Breast epithelium (tissue), 4 donors: ENCODE measurements around the gene PTPRG. TPM values are rescaled to one million over a fixed set of nuclear protein-coding genes. Genes with fewer than 3 reads are reported as not detected.

Experiments used
- DNase-seq, 2 donors: peaks; one replicate each; pipeline ENCODE4 v3.0.0-alpha.2; 2019; ENCODE audit warnings: low spot score in 2 of 2
- H3K27ac ChIP-seq, 2 donors: fragments of 200-600 bp; sonication (generic) in 1 of 2; one replicate each; pipeline ENCODE4 v1.5.1; 2016 to 2019; ENCODE audit warnings: mild to moderate bottlenecking in 1 of 2
- H3K27me3 ChIP-seq, 2 donors: fragments of 200-600 bp; sonication (generic) in 1 of 2; one replicate each; pipeline versions ENCODE4 v1.5.1 to v1.6.0; 2017 to 2019; ENCODE audit warnings: control low read depth in 1 of 2, mild to moderate bottlenecking in 1 of 2
- H3K36me3 ChIP-seq: fragments of 200-600 bp; one replicate; pipeline ENCODE4 v1.5.1; 2019
- H3K4me1 ChIP-seq, 2 donors: fragments of 200-600 bp; sonication (generic); one replicate each; pipeline ENCODE4 v1.5.1; 2016 to 2019; ENCODE audit warnings: control low read depth in 1 of 2
- H3K4me3 ChIP-seq, 3 donors: fragments of 200-600 bp; sonication (generic); 1 replicate in 2 of 3; 2 replicates in 1 of 3; pipeline ENCODE4 v1.5.1; 2016 to 2019; ENCODE audit warnings: mild to moderate bottlenecking in 3 of 3, moderate library complexity in 2 of 3
- H3K9me3 ChIP-seq, 2 donors: fragments of 200-600 bp; sonication (generic) in 1 of 2; one replicate each; pipeline ENCODE4 v1.5.1; 2016 to 2019; ENCODE audit warnings: control low read depth in 1 of 2
- CTCF ChIP-seq, 3 donors: fragments of 450-650 bp; IDR thresholded peaks; one replicate each; pipeline ENCODE4 v1.5.1; 2016 to 2017; ENCODE audit warnings: antibody characterized with exemption in 3 of 3, mild to moderate bottlenecking in 3 of 3, moderate library complexity in 3 of 3
- POLR2A ChIP-seq: fragments of 450-650 bp; IDR thresholded peaks from one replicate; pipeline ENCODE4 v1.6.1; 2016; ENCODE audit warnings: antibody characterized with exemption, mild to moderate bottlenecking, moderate library complexity
- POLR2AphosphoS5 ChIP-seq, 3 donors: sonication (generic); formaldehyde crosslinking; IDR thresholded peaks; one replicate each; pipeline ENCODE4 v1.6.1; 2017; ENCODE audit warnings: antibody characterized with exemption in 3 of 3
- intact Hi-C: fragments of 100-400 bp; cut with DNase I; formaldehyde crosslinking; loops from one replicate; pipeline ENCODE4 v1.15.1; 2023; ENCODE audit warnings: low total_unique reads
- total RNA-seq, 3 donors: library from RNA; depleted of rRNA; stranded (reverse); fragments of >200 nt; gene quantifications; one replicate each; pipeline ENCODE4 v1.1.0, GENCODE V29; 2016

PTPRG gene
- total RNA-seq, 3 donors from 2014 or later: 42.3 to 179 (median 61.6) TPM

GRCh38 chr3:61771976-61772375, 210.6 kb downstream of the PTPRG start:
- H3K4me1 ChIP-seq: no peaks in the 10 kb centered on the region

GRCh38 chr3:61772456-61772855, 211.1 kb downstream of the PTPRG start:
- Histone ChIP-seq H3K9me3 (no peaks in the 10 kb centered on the region), H3K27ac (no peak overlapping the region), H3K36me3 (no peaks in the 10 kb centered on the region), H3K4me3 (no peak overlapping the region), H3K4me1 (no peaks in the 10 kb centered on the region), H3K27me3 (no peaks in the 10 kb centered on the region)
- TF ChIP-seq POLR2AphosphoS5 (IDR thresholded peaks at IDR 0.05) (no peak), CTCF (IDR thresholded peaks at IDR 0.05) (no peak), POLR2A (no peak)
- intact Hi-C loops: no loop called here
- DNase-seq: no peak

More at GRCh38 chr3:61771976-61772375, 210.6 kb downstream of the PTPRG start:
- intact Hi-C loops: no loop called here
- no peak for DNase-seq
- no peaks in the 10 kb centered on the region for H3K36me3 ChIP-seq
- H3K9me3 ChIP-seq: no peaks in the 10 kb centered on the region
- TF ChIP-seq POLR2A (no peak), CTCF (IDR thresholded peaks at IDR 0.05) (no peak), POLR2AphosphoS5 (IDR thresholded peaks at IDR 0.05) (no peak)
- no peak overlapping the region for H3K4me3 ChIP-seq
- no peak overlapping the region for H3K27ac ChIP-seq
- H3K27me3 ChIP-seq: no peaks in the 10 kb centered on the region

DNA sequence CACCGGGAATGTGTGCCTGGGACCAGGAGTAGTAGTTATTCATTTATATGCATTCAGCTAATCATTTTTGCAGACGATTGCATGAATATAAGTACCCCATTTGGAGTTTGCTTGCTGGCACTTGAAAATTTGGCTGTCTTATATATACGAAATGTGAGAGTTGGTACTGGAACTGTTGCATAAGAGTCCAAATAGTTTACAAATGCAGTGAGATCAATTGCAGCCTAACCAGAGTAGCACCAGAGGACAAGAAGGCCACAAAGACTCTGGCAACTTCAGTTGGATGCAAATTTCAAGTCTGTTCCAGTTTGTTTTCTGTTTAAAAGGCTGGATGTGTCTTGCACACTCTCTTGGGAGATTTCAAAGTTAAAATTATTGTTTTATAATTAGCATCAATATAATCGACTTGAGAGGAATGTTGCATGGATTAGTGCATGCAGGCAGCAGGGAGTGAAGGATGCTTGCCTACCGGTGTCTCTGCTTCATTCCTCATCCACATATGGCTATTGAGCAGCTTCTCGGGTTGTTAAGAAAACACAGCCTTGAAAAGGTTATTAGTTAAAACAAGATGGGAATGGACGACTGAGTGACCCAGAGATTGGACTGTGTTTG, 213.0 kb downstream of the PTPRG start:
- Histone ChIP-seq H3K4me1 (no peaks in the 10 kb centered on the region), H3K9me3 (no peaks in the 10 kb centered on the region), H3K27me3 (no peaks in the 10 kb centered on the region), H3K27ac (no peak overlapping the region), H3K4me3 (no peak overlapping the region), H3K36me3 (no peaks in the 10 kb centered on the region)
- TF ChIP-seq CTCF (IDR thresholded peaks at IDR 0.05) (no peak), POLR2AphosphoS5 (IDR thresholded peaks at IDR 0.05) (no peak), POLR2A (no peak)
- DNase-seq: no peak
- intact Hi-C loops: no loop called here

- Histone ChIP-seq H3K4me3 (no peak overlapping the region), H3K4me1 (no peaks in the 10 kb centered on the region), H3K9me3 (no peaks in the 10 kb centered on the region), H3K36me3 (no peaks in the 10 kb centered on the region), H3K27me3 (no peaks in the 10 kb centered on the region), H3K27ac (no peak overlapping the region)
- intact Hi-C loops: no loop called here
- DNase-seq: no peak
- TF ChIP-seq CTCF (IDR thresholded peaks at IDR 0.05): no peak
- no peak for TF ChIP-seq POLR2A
- no peak for TF ChIP-seq POLR2AphosphoS5 (IDR thresholded peaks at IDR 0.05)
Observed at GRCh38 chr3:61776390-61776789, 215.0 kb downstream of the PTPRG start.

DNA sequence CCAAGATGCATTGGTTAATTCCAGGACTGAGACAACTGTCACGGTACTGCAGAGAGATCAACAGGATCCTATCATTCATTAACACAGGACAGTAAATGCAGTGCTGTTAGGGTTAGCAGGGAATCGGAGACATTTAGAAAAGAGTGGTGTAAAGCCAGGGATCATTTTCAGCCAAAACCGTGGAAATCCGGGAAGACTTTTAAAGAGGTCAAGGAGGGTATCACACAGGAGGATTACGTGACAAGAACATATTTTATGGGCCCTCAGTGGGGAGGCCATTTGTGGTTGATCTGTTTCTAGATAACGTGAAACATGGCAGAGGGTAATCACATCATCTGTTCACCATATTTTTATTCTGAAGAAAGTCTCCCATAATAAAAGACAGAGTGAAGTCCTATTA, 216.1 kb downstream of the PTPRG start:
- Histone ChIP-seq H3K27me3 (no peaks in the 10 kb centered on the region), H3K27ac (no peak overlapping the region), H3K4me3 (no peak overlapping the region), H3K36me3 (no peaks in the 10 kb centered on the region), H3K9me3 (no peaks in the 10 kb centered on the region), H3K4me1 (no peaks in the 10 kb centered on the region)
- no peak for DNase-seq
- intact Hi-C loops: no loop called here
- TF ChIP-seq POLR2AphosphoS5 (IDR thresholded peaks at IDR 0.05) (no peak), CTCF (IDR thresholded peaks at IDR 0.05) (no peak), POLR2A (no peak)
